NCI-H82 (cell line): ENCODE results near the gene NACA.

Source experiments
- DNase-seq: peaks from one replicate; lab custom pipeline; 2025; lab: John Stamatoyannopoulos, UW

Gene NACA

GRCh38 chr12:56687223-56688128, 37.6 kb downstream of the NACA start:
- peak; percentile 69 for DNase-seq

GRCh38 chr12:56684745-56685359, 40.2 kb downstream of the NACA start:
- peak; percentile 52 for DNase-seq

GRCh38 chr12:56682323-56682722, 42.8 kb downstream of the NACA start:
- DNase-seq: no peak

GRCh38 chr12:56679883-56680575, 45.1 kb downstream of the NACA start:
- DNase-seq: peak; percentile 77

GRCh38 chr12:56678852-56679251, 46.2 kb downstream of the NACA start:
- DNase-seq: no peak

- DNase-seq: no peak
Measured at GRCh38 chr12:56677680-56678079, 47.4 kb downstream of the NACA start.

GRCh38 chr12:56676851-56677580, 48.1 kb downstream of the NACA start:
- DNase-seq: no peak

GRCh38 chr12:56671608-56672007, 53.5 kb downstream of the NACA start:
- DNase-seq: no peak

GRCh38 chr12:56670836-56671235, 54.3 kb downstream of the NACA start:
- no peak for DNase-seq

GRCh38 chr12:56668197-56668457, 57.0 kb downstream of the NACA start:
- no peak for DNase-seq
